GM20431 (cell line): Measurements from ENCODE around the gene TPO.

Experiments
- in situ Hi-C: fragments of 300-500 bp; cut with MseI, MboI; formaldehyde crosslinking; loops from one replicate; pipeline ENCODE4 v1.15.0; 2020; ENCODE audit warnings: low sequenced_read_pairs; ENCODE audit not compliant: unreplicated experiment

The TPO gene

GRCh38 chr2:1588978-1589621 is 175.8 kb downstream of the TPO start:
- in situ Hi-C loops = no loop called here

GRCh38 chr2:1590596-1591460 is 177.6 kb downstream of the TPO start:
- in situ Hi-C loops = no loop called here

GRCh38 chr2:1591461-1591770 is 178.2 kb downstream of the TPO start:
- in situ Hi-C loops = no loop called here
